ENCODE data around the gene PTPA.

The PTPA gene

GRCh38 chr9:129137292-129138143 is 26.3 kb downstream of the PTPA start:
- DNase-seq (ENCODE audit: low read depth in 2 of 2): no peak

DNA sequence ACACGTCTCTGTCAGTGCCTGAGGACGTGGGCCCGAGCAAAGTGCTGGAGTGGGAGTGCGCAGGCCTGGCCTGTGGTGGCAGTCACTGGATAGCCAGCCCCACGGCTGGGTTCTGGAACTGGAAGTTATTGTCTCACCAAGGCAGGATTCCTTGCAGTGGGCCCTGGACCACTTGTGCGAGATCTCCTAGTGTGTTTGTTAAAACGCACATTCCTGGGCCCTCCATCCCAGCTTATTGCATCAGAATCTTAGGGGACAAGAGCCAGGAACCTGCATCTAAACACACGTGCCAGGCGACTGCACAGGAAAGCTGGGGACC is 26.9 kb downstream of the PTPA start:
- DNase-seq (ENCODE audit: low read depth in 2 of 2): no peak

DNA sequence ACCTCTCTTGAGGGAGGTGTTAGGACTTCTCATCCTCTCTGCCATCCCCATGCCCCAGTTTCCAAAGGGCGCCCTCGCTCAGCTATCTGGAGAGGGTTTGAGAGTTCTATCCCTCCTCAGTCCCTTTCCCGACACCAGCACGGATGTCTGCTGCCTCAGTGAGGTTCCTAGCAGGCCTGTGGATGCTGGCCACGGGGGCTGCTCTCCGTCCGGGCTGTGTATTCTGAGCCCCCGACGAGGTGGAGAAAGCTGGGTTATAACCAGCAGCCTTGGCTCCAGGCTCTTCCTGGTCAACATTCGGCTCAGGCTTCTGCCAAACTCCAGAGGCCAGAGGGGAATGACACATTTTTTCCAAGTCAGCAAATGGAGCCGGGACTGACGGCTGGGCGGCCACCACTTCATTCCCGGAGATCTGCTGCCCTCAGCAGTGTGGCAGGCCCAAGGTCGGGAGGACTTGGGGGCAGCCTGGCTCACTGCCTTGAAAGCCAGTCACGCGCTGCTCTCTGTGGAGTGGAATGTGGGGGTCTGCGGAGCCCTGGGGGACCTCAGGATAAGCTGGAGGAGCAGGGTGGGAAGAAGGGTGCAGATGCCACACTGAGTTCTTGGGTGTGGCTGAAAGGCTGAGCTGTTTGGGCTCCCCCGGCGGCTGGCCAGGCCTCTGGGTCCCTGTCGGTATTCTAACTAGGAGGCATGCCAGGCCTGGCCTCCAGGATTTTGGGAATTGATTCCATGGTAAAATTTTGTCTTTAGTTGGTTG is 27.4 kb downstream of the PTPA start:
- no peak for DNase-seq (ENCODE audit: low read depth in 2 of 2)

GRCh38 chr9:129139233-129139992 is 28.2 kb downstream of the PTPA start:
- DNase-seq (ENCODE audit: low read depth in 2 of 2): peak; percentile 46 to 70

DNA sequence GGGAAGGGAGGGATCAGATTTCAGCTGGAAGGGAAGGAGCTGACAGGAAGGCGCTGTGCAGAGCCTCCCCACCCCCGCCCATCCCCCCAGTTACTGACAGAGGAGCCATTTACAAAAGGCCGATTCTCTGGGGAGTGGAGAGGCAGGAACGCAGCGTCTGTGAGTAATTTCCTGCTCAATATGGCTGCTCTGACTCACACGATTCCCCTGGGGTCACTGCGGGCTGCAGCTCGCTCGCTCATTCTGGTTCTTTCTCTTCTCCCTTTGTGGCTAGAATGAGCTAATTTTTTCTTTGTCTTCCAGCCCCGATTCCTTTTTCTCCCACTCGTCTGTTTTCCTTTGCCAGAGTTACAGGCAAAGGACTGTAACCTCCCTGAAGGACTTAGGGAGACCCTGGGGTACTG is 28.8 kb downstream of the PTPA start:
- DNase-seq (ENCODE audit: low read depth in 2 of 2): peak; percentile 66 to 72

- no peak for DNase-seq (ENCODE audit: low read depth in 2 of 2)
These were observed 29.3 kb downstream of the PTPA start for GRCh38 chr9:129140397-129141065.

- DNase-seq (ENCODE audit: low read depth in 2 of 2): no peak
These were observed 30.1 kb downstream of the PTPA start for GRCh38 chr9:129141066-129142041.

GRCh38 chr9:129142138-129142935 is 31.1 kb downstream of the PTPA start:
- no peak for DNase-seq (ENCODE audit: low read depth in 2 of 2)

DNA sequence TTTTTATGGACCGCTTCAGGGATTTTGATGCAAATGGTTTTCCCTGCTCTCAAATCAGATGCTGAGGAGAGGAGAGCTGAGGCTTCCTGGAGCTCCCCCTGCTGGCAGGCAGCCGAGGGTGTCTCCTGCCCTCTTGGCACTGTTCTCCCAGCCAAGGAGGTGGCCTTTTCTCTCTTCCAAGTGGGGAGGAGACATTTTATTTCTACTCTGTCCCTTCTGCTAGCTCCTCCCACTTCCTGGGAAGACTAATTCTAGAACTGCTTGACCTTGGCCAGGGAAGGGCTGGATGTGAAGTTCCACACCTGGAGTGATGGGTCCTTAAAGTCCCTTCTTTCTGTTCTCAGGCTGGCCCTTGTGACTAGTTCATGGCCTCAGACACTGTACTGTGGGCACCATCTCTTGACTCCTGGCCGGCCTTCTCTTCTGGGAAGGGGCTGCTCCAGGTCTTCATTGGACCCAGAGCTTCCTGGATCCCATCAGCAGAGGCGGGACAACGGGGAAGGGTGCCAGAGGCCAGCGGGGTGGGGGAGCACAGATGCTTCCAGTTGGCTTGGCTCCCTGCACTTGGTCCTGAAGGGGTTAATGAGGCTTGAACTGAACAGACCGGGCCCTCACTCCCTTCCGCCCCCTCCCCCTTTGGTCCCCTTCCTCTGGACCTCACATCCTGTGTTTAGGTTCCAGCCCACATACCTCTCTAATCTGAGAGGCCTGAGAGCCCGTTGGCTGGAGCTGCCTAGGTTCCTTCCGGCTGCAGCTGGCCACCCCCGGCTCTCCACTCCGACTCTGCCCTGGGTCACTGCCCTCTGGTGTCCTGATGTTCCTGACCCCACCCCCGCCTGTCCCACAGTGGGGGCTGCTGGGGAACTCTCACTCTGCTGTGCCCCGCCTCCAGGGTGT is 32.1 kb downstream of the PTPA start:
- peak; percentile 65 to 74 for DNase-seq (ENCODE audit: low read depth in 2 of 2)

GRCh38 chr9:129145316-129145715 is 34.1 kb downstream of the PTPA start:
- no peak for DNase-seq (ENCODE audit: low read depth in 2 of 2)

GRCh38 chr9:129145841-129146292 is 34.7 kb downstream of the PTPA start:
- DNase-seq (ENCODE audit: low read depth in 2 of 2): no peak

- DNase-seq (ENCODE audit: low read depth in 2 of 2): no peak
These were observed 35.3 kb downstream of the PTPA start for GRCh38 chr9:129146441-129146941.

GRCh38 chr9:129148463-129149204 is 37.4 kb downstream of the PTPA start:
- no peak for DNase-seq (ENCODE audit: low read depth in 2 of 2)

- DNase-seq (ENCODE audit: low read depth in 2 of 2): no peak
These were observed 38.2 kb downstream of the PTPA start for GRCh38 chr9:129149442-129149841.

- DNase-seq (ENCODE audit: low read depth in 2 of 2): no peak
These were observed 38.9 kb downstream of the PTPA start for GRCh38 chr9:129150122-129150521.

DNA sequence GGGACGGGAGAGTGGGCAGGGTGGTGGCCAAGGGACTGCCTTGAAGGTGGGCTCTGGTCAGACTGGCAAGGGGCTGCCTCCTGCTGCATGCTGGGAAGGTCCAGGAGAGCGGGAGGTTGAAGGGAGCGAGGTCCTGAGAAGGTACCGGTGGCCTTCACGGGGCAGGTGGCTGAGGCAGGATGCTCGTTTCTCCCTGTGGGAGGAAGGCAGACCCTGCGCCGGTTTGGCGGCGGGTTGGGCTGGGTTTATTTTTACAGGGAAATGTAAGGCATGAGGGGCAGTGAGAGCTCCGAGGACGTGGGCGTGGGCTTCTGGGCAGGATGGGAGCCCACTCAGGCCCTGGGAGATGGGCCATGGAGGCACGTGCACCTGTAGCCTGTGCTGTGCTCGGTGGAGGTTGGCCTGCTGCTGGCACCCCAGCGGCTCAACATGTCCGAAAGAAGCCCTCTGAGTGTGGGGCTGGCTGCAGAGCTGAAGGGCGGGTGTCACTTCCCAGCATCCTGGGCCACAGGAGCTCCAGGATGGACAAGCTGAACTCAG is 39.5 kb downstream of the PTPA start:
- no peak for DNase-seq (ENCODE audit: low read depth in 2 of 2)

DNA sequence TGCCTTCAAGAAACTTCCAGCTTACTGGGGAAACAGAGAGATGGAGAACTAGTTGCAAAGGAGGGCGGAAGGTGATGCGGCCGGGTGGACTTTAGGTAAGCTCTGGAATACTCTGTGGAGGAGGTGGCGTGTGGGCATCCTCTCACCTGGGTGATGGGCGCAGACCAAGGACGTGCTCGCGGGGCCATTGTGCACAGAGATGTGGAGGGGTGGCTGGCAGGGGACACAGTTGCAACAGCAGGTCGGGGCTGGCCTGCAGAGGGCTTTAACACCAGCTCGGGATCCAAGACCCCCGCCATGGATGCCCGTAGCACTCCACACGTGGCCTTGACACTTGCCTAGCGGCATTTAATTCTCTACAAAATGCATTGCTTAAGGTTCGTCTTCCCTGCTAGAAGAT is 40.3 kb downstream of the PTPA start:
- no peak for DNase-seq (ENCODE audit: low read depth in 2 of 2)
